RPMI8226 (cell line): ENCODE data around the gene FAM163A.
"Not testable (repeated sequence)": the region's sequence is repeated elsewhere in the genome, so short reads cannot be mapped to it uniquely, and the experiment has no call there.

Source experiments
- DNase-seq: peaks from one replicate; pipeline ENCODE4 v3.0.0-alpha.2; 2015

Gene FAM163A

DNA sequence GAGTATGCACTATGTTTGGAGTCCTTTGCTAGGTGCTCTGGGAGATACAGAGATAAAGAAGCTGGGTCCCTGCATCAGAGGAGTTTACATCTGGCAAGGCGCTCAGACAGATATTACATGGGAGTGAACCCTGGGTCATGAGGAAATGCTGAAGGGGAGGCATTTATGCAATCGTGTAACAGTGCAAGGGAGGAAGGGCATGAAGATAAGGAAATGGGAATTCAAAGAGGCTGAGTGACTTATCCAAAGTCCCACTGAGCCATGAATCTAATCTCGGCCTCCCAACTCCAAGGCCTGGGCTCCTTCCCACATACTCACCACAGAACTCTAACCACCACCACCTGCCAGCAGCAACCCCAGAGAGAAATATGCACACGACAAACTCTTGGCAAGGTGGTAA is 51.6 kb downstream of the FAM163A start:
- DNase-seq, result no peak

DNA sequence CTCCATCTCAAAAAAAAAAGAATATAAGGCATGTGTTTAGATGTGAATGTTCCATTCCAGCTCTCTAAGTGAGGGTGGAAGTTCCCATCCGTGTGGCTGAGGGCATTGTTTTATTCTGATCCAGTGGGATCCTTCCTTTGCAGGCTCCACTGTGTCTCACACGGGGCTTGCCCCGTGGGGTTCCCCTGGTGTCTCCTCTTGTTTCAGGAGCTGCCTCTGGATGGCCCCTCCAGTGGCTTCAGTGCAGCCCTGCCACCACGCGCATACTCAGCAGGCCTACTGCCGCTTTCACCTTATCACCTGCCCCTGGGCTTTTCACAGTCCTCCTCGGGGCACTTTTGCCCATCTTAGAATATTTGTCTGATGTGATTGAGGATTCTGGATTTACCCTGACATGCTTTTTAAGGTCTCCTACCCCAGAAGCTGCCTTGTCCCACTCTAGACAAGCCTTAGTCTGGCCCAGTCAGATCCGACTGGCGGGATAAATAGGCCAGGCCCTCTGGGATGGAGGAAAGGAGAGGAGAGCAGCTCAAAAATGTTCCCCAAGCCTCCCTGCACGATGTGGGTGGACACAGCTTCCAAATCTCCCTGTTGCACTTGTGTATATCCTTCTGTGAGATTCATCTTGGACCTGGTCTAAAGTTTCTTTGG is 55.2 kb downstream of the FAM163A start:
- no peak for DNase-seq

DNA sequence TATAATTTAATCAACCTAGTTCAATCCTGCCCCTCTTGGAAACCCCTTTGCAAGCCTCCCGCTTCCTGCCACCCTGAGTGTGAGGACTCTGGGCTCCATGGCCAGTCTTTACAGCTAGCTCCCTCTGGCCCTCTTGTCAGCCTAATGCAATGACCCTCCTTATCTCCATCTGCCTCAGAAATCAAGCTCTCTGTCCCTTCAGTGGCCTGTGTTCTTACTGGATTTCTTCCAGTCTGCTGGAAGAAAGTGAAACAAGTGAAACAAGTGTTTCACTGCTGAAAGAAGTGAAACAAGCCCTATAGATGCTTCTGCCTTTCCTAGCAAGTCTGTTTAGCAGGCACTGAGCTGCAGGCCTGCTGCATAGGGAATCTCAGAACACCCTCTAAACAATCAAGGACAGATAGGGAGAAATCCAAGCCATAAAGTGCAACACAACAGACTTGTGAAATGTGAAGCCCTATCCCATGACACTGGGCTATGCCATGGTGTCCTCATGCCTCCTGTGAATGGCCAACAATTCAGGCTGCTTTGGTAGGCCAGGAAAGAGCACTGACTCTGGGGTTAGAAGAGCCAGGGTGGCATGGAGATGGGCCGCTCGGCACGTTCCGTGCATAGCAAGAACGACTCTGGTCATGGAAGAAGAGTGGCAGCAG is 55.9 kb downstream of the FAM163A start:
- DNase-seq, result no peak

DNA sequence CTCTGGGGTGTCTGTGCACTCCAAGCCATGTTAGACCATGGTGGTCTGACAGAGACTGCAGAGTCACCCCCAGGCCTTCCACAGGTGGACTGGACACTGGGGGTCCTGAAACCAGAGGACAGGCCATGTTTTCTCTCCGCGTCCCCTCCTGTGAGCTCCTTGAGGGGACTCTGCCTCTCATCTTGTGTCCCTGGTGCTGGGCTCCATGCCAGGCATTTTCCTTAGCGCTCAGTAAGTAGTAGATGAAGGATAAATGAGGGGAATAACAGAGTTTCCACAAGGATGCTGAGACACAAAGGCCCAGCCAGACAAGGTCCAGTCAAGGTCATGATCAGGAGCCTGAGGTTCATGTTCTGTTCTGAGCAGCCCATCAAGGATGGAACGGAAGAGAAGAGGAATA is 57.4 kb downstream of the FAM163A start:
- no peak for DNase-seq

DNA sequence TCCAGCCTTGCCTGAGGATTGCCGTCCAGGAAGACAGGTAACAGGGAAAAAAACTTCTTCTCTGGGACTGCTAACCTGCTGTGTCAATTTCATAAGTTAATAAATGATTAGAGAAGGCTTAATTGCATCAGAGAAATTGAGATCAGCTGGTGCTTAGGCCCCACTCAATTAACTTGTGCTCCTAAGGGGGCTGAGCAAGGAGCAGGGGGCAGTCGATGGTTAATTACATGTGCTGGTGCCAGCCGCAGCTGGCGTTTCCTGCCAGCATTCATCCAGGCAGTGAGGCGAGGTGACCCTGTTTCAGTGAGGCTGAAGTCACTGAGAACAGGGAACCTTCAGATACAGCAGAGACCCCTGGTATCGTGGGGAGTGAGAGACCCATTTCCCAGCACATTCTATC is 60.0 kb downstream of the FAM163A start:
- DNase-seq, result no peak

DNA sequence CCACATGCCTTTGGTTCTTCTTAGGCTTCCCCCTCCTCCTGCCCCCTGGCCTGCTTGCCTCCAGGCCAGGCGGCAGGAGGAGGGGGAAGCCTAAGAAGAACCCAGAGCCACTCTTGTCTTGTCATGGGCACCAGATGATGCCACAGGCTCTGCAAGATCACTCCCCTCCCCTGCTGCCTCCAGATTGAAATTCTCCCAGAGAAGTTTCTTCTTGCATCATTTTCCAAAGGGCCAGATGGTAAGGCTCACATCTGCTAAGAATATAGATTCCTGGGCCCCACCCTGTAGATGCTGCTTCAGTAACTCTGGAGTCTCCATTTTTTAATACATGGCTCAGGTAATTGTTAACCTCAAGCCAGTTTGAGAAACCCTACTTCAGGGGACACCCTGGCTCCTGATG is 60.8 kb downstream of the FAM163A start:
- no peak for DNase-seq

DNA sequence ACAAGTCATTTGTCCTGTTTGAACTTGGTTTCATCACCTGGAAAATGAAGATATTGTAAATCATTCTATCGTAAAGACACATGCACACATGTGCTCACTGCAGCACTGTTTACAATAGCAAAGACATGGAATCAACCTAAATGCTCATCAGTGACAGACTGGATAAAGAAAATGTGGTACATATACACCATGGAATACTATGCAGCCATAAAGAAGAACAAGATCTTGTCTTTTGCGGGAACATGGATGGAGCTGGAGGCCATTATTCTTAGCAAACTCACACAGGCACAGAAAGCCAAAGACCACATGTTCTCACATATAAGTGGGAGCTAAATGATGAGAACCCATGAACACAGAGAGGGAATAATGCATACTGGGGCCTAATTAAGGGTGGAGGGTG is 61.3 kb downstream of the FAM163A start:
- not testable (repeated sequence) for DNase-seq

DNA sequence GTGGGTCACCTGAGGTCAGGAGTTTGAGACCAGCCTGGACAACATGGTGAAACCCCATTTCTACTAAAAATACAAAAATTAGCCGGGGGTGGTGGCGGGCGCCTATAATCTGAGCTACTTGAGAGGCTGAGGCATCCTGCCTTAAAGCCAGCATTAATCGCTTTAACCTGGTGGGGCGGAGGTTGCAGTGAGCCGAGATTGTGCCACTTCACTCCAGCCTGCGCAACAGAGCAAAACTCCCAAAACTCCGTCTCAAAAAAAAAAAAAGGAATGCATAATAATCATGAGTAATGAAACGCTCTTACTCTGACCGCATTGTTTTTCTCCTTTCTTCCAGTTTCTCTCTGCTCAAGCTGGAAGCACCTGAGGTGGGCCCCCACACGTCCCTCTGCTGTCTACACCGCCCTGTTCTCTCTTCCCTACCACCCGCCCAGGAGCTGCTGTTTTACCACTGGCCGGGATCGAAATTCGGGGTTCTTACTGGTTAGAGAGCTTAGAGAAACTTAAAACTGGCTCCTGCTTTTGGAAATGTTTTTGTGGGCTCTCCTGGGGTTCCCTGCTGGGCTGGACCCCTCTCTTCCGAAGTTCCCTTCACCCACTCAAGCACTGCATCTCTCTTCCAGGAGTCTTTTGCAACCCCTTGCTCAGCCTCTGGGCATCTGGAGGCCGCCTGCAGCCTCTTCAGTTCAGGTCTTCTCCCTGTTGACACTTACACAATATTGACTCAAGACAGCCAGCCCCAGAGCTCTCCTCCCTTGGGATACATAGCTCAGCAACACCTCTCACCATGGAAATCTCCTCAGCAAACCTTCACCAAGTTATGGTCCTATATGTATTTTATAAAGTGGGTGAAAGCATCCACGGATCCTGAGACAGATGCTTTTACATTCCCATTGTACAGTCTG is 62.5 kb downstream of the FAM163A start:
- no peak for DNase-seq

DNA sequence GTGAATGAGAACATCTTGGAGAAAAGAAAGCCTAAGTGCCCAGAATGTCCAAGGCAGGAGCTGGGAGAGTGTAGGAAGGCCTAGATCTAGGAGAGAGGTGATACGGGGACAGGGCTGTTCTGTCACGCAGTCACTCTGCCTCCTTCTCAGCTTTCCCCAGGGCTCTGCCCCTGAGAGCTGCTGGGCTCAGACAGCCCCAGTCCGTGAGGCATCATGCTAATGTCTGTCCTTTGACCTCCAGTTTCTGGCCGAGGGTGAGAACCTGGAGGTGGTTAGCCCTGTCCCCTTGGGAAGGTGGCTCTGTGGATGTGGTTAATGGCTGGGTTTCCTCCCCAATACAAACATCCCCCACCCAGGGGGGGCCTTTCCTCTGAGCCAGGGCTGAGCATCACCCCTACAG is 63.2 kb downstream of the FAM163A start:
- DNase-seq, result no peak

DNA sequence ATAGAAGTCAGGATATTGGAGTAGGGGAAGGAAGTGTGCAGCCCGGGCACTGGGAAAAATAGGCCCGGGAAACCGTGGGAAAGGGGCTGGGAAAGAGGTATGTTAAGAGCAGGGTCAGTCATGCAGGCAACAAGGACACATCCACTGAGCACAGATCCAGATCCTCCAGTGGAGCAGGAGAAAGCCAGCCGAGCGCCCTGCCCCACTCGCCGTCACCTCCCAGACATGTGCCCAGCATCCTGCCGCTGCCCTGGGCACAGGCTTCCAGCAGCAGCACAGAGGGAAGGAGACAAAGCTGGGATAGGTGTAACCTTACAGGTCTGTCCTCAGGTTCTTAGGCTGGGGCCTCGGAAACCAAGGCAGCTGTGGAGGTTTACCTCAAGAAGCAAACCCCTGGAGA is 64.2 kb downstream of the FAM163A start:
- DNase-seq, result no peak

DNA sequence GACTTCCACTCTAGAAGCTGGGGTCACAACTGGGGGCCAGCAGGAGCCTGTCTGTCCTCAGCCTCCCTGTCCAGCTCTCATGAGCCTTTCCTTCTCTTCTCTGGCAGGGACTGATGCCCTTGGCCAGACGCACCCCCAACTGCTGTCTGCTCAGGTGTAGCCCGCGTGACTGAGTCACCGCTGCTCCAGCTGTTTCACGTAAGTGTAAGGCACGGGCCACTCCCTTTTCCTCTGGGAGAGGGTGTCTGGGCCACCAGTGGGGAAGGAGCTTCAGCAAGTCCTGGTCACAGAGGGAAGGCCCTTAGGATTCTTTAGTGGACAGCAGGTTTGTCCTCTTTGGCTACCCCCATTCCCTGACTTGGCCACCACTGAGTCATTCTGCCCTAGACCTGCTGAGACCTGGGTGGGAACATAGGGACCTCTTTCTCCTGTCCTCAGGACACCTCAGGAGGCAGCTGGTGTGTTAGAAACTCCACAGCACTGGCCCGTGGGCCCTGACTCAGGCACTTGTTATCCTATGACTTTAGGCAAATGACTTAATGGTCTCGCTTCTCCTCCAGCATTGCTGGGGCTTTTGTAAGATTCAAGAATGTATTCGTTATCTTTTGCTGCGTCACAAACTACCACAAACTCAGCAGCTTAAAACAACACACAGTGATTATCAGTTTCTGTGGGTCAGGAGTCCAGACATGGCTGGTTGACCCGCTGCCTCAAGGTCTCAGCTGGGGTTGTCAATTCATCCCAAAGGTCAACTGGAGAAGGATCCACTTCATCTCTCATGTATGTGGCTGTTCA is 64.8 kb downstream of the FAM163A start:
- no peak for DNase-seq

DNA sequence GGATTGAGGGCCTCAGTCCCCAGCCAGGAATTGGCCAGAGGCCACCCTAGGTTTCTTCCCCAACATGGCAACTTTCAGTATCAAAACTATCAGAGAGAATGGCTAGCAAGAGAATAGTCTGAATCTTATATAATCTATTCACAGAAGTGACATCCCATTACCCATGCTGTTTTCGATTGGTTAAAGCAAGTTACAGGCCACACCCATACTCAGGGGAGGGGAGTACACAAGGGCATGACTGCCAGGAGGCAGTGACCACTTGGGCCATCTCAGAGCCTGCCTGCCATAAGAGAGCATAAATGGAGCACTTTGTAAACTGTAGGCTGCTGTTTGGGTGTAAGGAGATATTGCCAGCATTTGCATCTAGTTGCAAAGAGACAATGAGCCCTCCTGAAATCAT is 65.4 kb downstream of the FAM163A start:
- no peak for DNase-seq

DNA sequence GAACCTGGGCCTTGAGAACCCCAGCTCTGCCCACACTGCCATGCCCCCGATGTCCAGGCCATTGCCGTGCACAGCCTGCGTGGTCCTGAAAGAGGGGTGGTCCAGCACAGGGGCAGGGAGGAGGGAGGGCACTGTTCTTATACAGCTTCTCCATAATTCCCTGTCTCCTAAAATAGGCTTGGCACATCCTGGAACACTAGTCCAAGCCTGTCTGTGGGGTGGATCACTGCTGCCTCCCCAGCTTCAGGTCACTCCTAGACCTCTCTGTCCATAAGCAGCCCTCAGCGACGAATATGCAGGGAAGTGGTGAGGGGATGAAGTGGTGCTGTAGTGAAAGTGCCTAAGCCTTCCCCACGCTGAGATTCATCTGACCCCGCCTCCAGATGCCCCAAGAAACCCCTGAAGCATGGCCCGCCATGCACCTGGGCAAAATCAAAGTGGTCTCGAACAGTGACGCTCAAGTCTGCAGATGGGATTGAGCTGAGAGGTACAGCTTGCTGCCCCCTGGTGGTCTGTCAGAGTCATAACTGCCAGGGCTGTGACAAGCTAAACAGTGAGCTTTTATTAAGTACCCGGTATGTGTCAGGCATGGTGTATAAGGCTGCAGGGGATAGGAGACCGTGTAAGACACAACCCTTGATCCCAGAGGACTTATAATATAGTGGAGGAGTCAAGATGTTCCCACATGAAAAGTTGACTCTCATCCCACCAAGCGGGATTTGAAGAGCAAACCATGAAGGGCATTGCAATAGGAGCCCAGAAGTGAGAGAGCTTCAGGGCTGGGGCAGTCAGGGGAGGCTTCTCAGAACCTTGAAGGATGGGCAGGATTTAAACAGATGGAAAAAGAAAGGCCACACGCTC is 66.6 kb downstream of the FAM163A start:
- peak; percentile 80 for DNase-seq

DNA sequence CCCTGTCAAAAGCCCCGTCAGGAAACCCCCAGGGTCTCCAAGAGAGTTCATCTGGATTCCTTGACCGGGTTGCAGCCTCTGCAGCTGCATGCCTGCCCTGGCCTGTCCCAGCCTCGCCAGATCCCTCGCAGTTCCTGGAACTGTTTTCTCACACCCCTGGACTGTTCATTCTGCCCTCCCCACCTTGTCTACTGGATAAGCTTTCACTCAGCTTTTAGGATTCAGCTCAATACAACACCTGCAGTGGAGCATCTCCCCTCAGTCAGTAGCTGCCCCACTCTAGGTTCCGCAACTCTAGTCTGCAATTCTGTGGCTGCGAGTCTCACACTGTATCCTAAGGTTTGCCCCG is 67.2 kb downstream of the FAM163A start:
- DNase-seq, result no peak

DNA sequence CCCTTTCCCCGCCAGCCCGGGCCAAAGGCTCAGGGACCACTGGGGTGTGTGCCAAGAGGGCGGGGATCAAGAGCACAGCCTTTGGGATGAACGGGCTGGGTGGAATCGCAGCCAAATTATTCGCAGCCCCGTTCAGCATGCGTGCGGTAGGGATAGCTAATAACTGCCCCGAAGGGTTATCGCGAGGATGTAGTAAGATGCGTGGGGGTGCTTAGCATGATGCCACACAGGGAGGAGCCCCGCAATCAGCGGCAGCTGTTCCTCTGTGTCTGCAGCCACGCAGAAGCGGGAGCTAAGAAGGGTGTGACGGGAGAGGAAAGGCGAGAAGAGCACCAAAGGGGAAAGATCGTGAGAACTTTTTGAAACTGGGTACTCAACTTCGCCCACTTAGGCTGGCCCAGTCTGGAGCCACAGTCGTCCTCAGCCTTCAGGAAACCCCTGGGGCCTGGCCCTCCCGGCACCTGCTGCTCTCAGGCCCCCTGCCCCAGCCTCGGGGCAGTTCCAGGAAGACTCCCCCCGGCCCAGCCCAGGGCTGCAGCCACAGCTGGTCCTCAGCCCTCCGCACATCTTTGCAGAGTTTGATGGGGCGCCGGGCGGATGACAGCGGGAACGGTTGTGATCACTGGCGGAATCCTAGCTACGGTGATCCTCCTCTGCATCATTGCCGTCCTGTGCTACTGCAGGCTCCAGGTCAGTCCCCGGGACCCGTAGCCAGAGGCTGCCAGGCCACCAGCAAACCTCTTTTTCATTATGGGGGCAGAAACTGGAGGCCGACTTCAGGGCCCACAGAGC is 69.6 kb downstream of the FAM163A start:
- DNase-seq, result no peak

DNA sequence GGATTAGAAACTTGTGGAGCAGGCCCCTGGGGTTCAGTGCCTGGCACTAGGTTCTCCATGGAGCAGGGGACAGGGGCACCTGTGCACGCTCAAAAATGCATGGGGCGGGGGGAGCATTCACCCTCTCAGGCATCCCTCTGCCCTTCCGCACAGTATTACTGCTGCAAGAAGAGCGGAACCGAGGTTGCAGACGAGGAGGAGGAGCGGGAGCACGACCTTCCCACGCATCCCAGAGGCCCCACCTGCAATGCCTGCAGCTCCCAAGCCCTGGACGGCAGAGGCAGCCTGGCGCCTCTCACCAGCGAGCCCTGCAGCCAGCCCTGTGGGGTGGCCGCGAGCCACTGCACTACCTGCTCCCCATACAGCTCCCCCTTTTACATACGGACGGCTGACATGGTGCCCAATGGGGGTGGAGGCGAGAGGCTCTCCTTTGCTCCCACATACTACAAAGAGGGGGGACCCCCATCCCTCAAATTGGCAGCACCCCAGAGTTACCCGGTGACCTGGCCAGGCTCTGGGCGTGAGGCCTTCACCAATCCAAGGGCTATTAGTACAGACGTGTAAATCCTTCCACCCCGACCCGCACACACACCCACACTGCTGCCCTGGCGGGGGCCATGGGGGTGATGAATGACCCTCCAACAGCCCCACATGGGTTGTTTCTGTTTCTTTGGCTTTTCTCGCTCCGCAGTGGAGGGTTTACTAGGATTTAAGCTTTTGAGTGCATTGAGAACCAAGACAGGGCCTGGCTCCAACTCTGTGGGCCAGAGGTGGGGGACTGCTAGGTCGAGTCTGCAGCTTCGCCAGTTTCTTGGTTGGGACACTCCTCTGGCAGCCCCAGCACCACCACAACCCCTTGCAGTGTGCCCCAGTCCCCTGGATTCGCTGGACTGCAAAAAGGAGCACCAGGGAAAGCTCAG is 70.8 kb downstream of the FAM163A start:
- DNase-seq, result no peak

DNA sequence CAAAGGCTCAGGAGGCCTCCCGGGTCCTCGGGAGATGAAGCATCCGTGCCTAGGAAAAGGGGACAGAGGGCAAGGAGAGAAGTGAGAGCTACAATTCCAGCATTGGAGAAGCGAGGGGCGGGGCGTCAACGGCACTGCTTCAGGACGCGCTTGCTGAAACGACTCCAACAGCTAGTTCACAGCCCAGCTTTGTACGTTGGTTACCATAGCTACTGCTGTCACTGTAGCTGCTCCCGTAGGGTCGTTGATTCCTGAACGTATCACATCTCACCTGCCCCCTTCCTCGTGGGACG is 71.4 kb downstream of the FAM163A start:
- DNase-seq, result no peak

DNA sequence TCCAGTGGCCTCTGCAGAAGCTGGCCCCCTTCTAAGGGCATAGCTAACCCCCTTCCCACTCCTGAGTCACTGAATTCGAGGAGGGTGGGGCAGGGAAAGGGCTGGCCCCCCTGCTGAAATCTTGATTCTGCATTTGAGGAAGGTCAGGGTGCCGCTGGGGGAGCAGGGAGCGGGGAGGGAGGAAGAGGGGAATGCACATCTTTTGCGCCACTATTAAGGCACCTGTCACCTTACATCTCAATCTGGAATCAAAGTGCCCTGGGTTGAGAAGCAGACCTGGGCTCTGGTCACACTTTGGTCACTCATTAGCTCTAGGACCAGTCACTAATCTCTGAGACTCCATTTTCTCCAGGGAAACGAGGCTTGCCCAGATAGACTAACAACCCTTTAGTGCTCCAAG is 72.5 kb downstream of the FAM163A start:
- no peak for DNase-seq

DNA sequence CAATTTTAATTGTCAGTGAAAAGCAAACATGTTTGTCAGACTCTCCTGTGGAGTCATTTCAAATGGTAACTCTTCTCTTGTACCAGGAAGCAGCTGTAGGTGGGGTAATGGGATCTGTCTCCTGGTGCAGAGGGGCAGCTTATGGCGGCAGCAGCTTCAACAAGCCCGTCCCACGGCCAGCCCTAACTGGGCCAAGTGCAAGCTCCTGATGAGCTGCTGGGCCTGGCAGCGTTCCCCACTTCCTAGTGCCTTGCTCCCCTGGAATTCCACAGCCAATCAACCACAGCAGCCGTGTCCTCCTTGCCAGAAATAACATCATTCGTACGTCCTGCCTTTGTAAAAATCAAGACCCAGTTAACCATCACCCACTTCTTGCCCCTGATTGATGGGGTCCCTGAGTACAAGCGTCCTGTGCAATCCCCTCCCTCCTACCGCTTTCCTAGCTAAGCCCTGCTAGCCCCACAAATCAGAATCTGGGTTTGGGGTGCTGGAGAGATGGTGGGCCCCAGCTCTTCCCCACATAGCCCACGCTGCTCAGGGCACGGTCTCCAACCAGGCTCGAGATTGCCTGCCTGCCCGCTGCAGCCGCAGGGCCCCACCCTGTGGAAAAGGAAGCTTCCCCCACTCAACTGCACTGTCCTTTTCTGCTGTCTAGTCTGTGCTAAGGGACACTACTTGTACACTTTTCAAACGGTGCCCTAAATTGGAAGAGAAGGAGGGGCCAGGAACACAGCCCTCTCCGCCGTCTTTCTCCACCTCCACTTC is 73.3 kb downstream of the FAM163A start:
- DNase-seq, result no peak

DNA sequence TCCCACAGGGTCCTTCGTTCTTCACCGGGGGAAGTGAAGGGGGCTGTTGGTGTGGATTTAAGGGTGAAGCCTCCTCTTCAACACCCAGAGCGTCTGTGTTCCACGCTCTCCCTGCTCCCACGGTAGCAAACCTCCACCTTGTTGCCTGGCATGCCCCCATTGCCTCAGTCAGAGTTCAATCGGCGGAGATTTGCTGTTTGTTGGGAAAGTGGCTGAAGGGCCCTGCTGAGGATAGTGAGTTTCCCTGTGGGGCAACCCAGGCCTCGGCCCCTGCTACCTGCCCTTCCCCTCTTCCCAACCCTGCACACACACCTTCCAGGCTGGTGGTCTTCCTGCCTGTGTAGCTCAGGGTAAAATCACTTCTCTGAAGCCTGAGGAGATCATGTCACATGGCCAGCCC is 74.0 kb downstream of the FAM163A start:
- no peak for DNase-seq
